ENCODE results near the gene CD63. TPM values are rescaled to one million over a fixed set of nuclear protein-coding genes. Genes with fewer than 3 reads are reported as not detected.

CD63 gene
- total RNA-seq, 2 donors from 2014 or later, result 341 to 511 TPM

DNA sequence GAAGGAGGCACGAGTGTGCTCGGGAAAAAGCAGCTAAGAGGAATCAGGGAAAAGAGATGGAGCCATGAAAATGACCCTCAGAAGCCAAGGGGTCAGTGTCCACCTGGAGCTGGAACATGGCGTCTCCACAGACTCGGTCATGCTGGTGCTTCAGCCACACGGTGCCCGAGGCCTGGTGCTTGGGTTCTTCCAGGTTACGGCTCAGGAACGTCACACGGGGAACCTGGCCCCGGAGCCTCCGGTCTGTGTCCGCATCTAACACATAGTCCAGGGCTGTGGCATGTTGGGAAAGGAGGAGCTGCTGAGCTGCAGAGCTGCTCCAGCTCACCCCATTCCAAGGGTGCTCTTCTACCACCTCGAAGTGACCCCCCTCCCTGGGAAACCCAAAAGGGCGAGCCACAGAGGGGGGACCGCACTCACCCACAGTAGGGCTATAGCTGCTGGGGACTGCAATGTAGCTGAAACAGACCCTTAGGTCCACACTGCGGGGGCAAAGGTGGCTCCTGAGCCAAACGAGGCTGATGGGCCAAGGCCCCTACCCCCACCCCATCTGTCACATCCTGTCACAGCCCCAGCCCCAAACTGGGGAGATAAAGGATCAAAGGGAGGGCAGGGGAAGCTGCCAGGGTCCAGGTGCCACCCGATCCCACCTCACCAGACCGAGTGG is 31.9 kb downstream of the CD63 start:
- ATAC-seq, result no peak
- WGBS, 2 donors, result 66 to 73% methylated on average over 16 of the region's 19 CpGs
- Histone ChIP-seq H3K4me3 (no peak overlapping the region), H3K27ac (no peak overlapping the region), H3K9me3 (no peaks in the 10 kb centered on the region), H3K4me1 (no peaks in the 10 kb centered on the region), H3K27me3 (no peaks in the 10 kb centered on the region), H3K36me3 (replicated peaks in 1 of 2; ENCODE audit: insufficient read depth in 1 of 2, low read depth in 2 of 2) (no peaks in the 10 kb centered on the region)
- TF ChIP-seq, protein P1, sequence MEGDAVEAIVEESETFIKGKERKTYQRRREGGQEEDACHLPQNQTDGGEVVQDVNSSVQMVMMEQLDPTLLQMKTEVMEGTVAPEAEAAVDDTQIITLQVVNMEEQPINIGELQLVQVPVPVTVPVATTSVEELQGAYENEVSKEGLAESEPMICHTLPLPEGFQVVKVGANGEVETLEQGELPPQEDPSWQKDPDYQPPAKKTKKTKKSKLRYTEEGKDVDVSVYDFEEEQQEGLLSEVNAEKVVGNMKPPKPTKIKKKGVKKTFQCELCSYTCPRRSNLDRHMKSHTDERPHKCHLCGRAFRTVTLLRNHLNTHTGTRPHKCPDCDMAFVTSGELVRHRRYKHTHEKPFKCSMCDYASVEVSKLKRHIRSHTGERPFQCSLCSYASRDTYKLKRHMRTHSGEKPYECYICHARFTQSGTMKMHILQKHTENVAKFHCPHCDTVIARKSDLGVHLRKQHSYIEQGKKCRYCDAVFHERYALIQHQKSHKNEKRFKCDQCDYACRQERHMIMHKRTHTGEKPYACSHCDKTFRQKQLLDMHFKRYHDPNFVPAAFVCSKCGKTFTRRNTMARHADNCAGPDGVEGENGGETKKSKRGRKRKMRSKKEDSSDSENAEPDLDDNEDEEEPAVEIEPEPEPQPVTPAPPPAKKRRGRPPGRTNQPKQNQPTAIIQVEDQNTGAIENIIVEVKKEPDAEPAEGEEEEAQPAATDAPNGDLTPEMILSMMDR (IDR thresholded peaks at IDR 0.05), result no peak
- no peak for TF ChIP-seq POLR2A (IDR thresholded peaks at IDR 0.05)
- intact Hi-C loops (cut with DNase I), result no loop called here
- DNase-seq, result no peak

DNA sequence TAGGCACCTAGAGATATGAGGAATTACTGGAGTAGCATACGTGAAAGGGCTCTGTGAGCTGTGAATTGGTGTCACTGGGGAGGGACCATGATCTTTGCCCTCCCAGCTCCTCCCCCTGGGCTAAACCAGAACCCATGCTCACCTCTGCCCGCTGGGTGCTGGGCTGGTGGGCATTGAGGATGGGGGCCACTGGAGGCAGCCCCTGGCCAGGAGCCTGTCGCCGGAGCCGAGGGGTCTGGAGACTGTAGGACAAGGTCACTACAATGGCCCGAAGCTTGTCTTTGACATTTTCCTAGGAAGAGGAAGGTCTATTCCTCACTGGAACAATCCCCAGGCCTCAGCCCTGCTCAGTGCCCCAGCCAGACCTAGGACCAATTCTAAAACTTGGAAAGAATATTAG is 32.7 kb downstream of the CD63 start:
- Histone ChIP-seq H3K9me3 (no peaks in the 10 kb centered on the region), H3K27me3 (no peaks in the 10 kb centered on the region), H3K27ac (no peak overlapping the region), H3K36me3 (replicated peaks in 1 of 2; ENCODE audit: insufficient read depth in 1 of 2, low read depth in 2 of 2) (no peaks in the 10 kb centered on the region), H3K4me1 (no peaks in the 10 kb centered on the region), H3K4me3 (no peak overlapping the region)
- intact Hi-C loops (cut with DNase I), result no loop called here
- no peak for ATAC-seq
- 65 to 72% methylated on average over 2 to 6 of the region's 6 CpGs for WGBS, 2 donors
- no peak for DNase-seq
- TF ChIP-seq POLR2A (IDR thresholded peaks at IDR 0.05), result no peak
- TF ChIP-seq, protein P1 (IDR thresholded peaks at IDR 0.05), result no peak

DNA sequence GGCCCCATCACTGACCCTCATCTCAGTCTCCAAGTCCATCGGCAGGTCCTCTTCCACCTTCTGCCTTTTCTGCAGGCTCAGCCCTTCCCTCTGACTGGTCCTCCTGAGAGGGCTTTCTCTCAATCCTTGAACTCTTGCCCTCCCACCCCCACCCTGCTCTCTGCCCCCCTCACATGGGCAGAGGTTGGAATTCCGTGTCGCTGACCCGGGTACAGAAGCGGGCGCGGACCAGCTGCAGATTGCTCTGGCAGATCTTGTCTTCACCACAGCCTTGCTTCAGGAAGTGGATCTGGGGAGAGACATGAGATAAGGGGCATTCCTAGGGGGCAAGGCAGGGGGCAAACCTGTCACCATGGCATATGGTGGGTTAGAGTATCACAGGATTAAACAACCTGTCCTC is 33.5 kb downstream of the CD63 start:
- WGBS, 2 donors, result 72 to 75% methylated on average over 7 of the region's 7 CpGs
- Histone ChIP-seq H3K36me3 (replicated peaks in 1 of 2; ENCODE audit: insufficient read depth in 1 of 2, low read depth in 2 of 2) (no peaks in the 10 kb centered on the region), H3K4me1 (no peaks in the 10 kb centered on the region), H3K4me3 (no peak overlapping the region), H3K9me3 (no peaks in the 10 kb centered on the region), H3K27ac (no peak overlapping the region), H3K27me3 (no peaks in the 10 kb centered on the region)
- TF ChIP-seq POLR2A (IDR thresholded peaks at IDR 0.05), result no peak
- TF ChIP-seq, protein P1 (IDR thresholded peaks at IDR 0.05), result no peak
- ATAC-seq (no peak), DNase-seq (no peak)
- intact Hi-C loops (cut with DNase I), result no loop called here

DNA sequence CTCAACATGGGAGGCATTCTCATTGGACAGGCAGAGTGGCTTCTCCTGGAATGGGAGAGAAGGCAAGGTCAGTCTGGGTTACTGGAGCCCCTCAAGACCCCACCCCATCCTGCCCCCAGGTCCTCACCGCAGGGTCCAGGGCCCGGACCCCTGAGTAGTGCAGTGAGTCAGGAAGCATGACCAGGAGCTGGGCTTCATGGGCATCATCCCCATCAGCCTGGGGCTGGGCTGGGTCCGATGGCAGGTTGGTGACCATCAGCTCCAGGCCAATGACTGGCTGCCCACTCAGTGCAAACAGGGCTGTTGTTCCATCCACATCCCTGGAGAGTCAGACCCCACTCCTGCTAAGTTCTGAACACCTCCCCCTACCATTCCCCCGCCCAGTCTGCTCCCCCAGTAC is 34.2 kb downstream of the CD63 start:
- no peak overlapping the region for H3K27ac ChIP-seq
- no peak for ATAC-seq

DNA sequence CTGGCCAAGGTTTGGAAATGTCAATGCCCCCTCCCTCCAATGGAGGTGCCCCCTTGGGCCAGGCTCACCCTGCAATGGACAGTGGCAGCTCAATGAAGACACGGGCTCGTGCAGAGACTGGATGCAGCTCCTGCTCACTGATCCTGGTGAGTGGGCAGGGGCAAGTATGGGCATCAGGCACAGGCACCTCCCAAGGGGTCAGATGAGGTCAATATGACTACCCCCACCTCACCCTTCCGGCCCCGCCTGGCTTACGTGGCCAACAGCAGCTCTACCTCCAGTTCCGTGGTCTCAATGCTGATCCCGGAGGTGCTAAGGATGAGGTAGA is 34.7 kb downstream of the CD63 start:
- Histone ChIP-seq H3K4me3 (no peak overlapping the region), H3K4me1 (no peaks in the 10 kb centered on the region), H3K9me3 (no peaks in the 10 kb centered on the region), H3K27ac (no peak overlapping the region), H3K27me3 (no peaks in the 10 kb centered on the region), H3K36me3 (replicated peaks in 1 of 2; ENCODE audit: insufficient read depth in 1 of 2, low read depth in 2 of 2) (no peaks in the 10 kb centered on the region)
- 87 to 97% methylated on average over 7 of the region's 7 CpGs for WGBS, 2 donors
- ATAC-seq (no peak), DNase-seq (no peak)
- intact Hi-C loops (cut with DNase I), result no loop called here
- TF ChIP-seq POLR2A (IDR thresholded peaks at IDR 0.05), result no peak
- TF ChIP-seq, protein P1 (IDR thresholded peaks at IDR 0.05), result no peak

More for the DNA sequence above, 34.2 kb downstream of the CD63 start:
- DNase-seq, result no peak
- 95 to 100% methylated on average over 2 to 4 of the region's 4 CpGs for WGBS, 2 donors
- Histone ChIP-seq H3K4me3 (no peak overlapping the region), H3K4me1 (no peaks in the 10 kb centered on the region), H3K27me3 (no peaks in the 10 kb centered on the region), H3K9me3 (no peaks in the 10 kb centered on the region), H3K36me3 (replicated peaks in 1 of 2; ENCODE audit: insufficient read depth in 1 of 2, low read depth in 2 of 2) (no peaks in the 10 kb centered on the region)
- TF ChIP-seq, protein P1 (IDR thresholded peaks at IDR 0.05), result no peak
- no peak for TF ChIP-seq POLR2A (IDR thresholded peaks at IDR 0.05)
- intact Hi-C loops (cut with DNase I), result no loop called here

All from body of pancreas (tissue), 4 donors.